Middle frontal gyrus (tissue), 1 donor: ENCODE data around the gene ACSM2B.
A peak's percentile ranks its signal among the peaks of the same experiment; 100 is the strongest.
"Not testable (repeated sequence)": the region's sequence is repeated elsewhere in the genome, so short reads cannot be mapped to it uniquely, and the experiment has no call there.

Experiments
- DNase-seq: peaks from one replicate; pipeline ENCODE4 v3.0.0-alpha.2; 2015; ENCODE audit warnings: low spot score; ENCODE audit errors: extremely low spot score

ACSM2B gene, protein sequence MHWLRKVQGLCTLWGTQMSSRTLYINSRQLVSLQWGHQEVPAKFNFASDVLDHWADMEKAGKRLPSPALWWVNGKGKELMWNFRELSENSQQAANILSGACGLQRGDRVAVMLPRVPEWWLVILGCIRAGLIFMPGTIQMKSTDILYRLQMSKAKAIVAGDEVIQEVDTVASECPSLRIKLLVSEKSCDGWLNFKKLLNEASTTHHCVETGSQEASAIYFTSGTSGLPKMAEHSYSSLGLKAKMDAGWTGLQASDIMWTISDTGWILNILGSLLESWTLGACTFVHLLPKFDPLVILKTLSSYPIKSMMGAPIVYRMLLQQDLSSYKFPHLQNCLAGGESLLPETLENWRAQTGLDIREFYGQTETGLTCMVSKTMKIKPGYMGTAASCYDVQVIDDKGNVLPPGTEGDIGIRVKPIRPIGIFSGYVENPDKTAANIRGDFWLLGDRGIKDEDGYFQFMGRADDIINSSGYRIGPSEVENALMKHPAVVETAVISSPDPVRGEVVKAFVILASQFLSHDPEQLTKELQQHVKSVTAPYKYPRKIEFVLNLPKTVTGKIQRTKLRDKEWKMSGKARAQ

DNA sequence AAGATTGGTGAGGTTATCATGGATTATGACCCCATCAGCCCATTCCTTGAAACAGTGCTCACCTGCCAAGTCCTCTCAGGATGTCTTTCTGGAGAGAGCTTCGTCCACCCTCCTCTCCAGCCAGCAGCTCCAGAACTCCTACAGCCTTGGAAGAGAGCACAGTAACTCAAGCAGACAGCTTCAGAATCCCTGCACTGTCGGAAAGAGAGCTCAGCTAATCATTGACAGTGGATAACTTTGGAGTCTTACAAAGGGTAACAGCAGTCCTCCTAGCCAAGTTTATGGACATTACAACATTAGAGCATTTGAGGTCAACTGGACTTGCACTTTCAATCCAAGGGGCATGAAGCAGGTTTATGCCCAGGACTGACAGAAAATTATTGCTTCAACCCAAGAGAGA is at the start of gene ACSM2B:
Gene ACSM2B, minus strand, starts transcription at position 223 of the 400 bp plus-strand sequence. CDS start 11,522 bp downstream, outside the sequence.
- not testable (repeated sequence) for DNase-seq

DNA sequence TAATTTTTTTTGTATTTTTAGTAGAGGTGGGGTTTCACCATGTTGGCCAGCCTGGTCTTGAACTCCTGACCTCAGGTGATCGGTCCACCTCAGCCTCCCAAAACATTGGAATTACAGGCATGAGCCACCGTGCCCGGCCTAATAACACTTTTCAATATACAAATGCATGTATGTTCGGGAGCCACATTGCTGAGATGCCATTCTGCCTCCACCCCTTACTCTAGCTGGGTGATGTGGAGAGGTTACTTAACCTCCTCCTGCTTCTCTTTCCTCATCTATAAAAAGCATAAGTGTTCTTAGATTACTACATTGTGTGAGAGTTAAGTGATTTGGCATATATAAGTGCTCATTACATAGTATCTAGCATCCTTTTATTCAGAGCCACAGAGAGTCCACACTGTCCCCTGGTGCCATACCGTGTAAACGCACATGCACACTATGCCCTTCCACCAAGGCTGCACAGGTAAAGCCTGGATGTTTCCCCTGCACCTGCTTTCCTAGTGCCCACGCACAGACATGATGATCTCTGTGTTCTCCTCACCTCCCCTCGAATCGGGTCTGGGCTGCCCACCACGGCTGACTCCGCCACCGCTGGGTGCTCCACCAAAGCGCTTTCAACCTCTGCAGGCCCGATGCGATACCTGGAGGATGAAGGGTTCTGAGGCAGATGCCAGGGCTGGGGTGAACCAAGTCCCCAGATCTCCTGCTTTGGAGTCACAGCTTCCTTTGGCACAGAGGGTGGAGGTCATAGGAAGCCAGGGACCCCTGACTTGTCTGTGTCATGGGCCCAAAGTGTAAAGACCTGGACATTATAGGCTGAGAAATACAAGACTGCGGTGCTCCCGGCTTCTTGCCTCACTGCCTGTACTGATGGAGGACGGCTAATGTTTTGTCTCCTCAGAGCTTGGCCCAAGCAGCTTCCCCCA is 49.0 kb upstream of the ACSM2B start:
- DNase-seq: no peak

DNA sequence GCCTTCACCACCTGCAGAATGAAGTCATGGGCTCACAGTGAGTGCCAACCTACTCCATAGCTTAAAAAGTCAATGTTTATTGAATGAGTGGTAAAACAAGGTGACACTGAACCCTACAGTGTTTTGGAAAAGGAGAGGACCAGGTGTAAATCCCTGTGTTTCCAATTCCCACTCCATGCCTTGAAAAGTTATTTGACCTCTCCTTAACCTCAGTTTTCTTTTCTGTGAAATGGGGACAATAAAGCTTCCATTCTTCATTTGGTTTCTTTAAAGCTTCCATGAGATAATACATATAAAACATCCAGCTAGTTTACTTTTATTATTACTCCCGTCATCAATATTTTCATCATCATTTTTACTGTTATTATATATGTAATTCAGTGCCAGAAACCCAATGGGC is 48.0 kb upstream of the ACSM2B start:
- no peak for DNase-seq

DNA sequence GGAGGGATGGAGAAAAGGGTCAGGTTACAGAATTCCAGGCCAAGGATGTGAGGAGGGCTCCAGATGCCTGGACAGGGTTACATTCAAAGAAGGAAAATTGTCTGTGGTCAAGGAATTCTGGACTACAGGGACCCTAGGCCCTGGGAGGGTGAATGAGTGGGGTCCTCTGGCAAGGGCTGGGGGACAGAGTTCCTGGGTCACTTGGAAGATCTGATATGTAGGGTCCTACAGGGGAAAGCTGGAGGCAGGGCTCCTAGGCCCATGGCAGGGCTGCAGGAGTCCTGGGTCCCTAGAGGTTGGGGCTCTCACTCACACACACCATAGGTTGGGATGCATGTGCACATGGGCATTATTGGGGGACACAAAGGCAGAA is 46.3 kb upstream of the ACSM2B start:
- no peak for DNase-seq

DNA sequence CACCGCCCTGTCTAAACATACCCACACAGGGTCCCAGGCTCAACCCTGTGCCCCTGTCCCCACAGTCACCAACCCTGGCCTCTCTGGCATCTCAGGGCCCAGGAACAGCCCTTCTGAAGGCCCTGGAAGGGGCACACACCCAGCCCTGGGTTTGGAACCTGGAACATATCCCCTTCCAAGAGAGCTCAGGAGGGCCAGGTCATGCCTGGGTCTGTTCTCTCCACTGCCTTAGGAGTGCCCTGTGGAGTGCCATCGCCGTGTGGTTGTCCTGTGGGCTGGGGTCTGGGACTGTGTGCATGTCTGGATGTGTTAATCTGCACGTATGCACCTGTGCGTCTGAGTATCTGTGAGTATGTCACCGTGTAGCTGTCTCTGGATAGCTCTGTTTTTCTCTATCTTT is 45.2 kb upstream of the ACSM2B start:
- no peak for DNase-seq

DNA sequence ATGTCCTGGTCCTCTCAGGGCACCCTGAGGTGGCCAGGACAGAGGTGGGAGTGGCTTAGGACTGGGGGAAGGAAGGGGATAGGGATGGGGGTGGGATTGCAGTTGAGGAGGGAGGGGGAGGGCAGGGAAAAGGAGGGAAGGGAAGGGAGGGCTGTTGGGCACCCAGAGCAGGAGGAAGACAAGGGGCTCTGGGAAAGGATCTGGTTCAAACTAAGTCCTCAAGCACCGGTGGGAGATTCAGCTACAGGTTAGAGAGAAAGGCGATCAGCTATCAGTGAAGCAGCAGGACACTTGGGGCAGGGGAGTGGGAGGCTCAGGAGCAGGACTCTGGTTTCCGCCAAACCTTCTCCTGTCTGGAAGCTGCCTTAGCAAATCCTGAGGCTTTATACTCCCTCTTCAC is 44.6 kb upstream of the ACSM2B start:
- no peak for DNase-seq

DNA sequence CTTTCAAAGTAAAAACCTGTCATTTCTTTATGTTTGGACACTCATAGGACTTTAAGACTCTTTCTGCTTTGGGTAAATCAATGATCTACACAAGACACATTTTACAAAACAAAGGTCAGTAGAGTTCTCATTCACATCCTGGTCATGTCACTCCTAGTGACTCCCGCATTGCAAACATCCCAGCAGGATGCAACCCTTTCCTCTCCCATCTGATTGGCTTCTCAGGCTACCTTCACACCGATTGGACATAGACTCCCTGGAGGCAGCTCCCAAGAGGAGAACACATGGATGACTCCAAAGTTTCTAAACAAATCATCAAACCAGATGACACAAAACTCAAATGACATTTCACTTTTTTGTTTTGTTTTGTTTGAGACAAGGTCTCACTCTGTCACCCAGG is 43.8 kb upstream of the ACSM2B start:
- no peak for DNase-seq

DNA sequence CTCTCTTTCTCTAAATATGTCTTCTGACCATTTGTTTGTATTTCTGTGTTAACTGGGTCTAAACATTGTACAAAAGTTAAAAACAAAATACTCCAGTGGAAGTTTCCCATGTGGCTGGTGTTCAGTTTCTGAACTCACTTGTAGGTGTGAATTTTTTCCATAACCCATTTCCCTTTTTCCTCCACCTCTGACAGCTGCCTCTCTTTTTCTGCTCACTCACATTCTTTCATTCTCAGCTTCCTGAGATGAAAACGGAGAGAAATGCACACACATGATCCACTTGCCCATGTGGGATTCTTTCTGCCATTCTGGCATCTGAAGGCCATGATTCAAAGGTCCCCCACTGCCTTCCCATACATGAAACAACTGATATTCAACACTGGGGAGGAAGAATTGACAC is 41.1 kb upstream of the ACSM2B start:
- no peak for DNase-seq

DNA sequence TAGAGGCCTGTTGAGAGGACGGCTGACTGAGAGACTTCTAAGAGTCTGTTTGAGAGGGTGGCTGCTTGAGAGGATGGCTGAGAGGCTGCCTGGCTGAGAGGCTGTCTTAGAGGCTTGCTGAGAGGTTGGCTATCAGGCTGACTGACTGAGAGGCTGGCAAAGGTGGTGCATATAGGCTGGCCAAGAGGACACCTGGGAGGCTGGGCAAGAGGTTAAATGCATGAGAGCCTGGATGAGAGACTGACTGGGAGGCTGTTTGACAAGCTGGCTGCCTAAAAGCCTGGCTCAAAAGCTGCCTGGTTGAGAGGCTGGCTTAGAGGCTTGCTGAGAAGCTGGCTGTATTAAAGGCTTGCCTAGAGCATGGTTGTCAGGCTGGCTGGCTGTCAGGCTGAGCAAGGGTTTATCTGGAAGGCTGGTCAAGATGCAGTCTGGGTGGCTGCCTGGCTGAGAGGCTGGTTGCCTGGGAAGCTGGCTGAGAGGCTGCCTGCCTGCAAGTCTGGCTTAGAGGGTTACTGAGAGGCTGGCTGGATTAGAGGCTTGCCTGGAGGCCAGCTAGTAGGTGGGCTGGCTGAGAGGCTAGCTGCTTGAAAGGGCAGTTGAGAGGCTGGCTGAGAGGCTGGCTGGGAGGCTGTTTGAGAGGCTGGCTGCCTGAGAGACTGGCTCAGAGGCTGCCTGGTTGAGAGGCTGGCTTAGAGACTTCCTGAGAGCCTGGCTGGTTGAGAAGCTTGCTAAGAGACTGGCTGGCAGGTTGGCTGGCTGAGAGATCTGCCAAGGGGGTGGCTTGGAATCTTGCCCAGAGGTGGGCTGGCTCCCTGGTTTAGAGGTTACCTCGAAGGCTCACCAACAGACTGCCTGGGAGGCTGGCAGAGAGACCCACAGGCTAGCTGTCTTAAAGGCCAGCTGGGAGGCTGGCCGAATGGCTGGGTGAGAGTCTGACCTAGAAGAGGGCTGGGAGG is 38.3 kb upstream of the ACSM2B start:
- DNase-seq: no peak

DNA sequence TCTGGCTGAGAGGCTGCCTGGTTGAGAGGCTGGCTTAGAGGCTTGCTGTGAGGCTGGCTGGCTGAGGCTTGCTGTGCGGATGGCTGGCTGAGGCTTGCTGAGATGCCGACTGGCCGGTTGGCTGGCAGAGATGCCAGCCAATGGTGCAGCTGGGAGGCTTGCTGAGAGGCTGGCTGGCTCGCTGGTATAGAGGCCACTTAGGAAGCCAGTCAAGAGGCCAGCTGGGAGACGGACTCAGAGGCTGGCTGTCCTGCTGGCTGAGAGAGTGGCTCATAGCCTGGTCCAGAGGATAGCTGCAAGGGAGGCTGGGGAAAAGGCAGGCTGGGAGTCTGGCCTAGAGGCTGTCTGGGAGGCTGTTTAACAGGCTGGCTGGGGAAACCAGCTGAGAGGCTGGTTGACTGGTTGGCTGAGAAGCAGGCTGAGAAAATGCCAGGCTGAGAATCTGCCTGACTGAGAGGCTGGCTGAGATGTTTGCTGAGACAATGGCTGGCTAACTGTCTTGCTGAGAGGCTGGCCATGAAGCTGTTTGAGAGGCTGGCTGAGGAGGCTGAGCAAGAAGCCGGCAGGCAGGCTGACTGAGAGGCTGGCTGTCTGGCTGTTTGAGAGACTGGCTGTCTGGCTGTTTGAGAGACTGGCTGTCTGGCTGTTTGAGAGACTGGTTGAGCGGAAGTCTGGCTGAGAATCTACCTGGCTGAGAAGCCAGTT is 37.5 kb upstream of the ACSM2B start:
- no peak for DNase-seq

DNA sequence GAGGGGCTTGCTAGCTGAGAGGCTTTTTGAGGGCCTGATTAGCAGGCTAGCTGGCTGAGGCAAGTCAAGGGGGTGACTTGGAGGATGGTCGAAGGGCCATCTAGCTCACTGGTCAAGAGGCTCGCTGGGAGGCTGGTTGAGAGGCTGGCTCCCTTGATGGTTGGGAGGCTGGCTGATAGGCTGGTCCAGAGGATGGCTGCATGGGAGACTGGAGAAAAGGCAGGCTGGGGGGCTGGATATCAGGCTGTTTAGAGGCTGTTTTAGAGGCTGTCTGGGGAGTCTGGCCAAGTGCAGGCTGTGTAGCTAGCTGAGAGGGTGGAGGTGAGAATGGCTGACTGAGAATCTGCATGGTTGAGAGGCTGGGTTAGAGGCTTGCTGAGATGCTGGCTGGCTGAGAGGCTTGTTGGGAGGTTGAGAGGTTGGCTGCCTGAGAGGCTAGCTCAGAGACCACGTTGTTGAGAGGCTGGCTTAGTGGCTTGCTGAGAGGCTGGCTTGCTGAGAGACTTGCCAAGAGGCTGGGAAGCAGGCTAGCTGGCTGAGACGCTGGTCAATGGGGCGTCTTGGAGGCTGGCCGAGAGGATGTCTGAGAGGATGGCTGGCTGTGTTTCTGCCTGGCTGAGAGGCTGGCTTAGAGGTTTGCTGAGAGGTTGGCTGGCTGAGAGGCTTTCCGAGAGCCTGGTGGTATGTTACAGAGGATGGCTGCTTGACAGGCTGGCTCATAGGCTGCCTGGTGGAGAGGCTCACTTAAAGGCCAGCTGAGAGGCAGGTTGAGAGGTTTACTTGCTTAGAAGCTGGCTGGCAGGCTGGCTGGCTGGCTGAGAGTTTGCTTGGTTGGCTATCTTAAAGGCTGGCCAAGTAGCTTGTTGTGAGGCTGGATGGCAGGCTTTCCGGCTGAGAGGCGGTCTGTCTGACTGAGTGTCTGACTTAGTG is 36.6 kb upstream of the ACSM2B start:
- DNase-seq: no peak

DNA sequence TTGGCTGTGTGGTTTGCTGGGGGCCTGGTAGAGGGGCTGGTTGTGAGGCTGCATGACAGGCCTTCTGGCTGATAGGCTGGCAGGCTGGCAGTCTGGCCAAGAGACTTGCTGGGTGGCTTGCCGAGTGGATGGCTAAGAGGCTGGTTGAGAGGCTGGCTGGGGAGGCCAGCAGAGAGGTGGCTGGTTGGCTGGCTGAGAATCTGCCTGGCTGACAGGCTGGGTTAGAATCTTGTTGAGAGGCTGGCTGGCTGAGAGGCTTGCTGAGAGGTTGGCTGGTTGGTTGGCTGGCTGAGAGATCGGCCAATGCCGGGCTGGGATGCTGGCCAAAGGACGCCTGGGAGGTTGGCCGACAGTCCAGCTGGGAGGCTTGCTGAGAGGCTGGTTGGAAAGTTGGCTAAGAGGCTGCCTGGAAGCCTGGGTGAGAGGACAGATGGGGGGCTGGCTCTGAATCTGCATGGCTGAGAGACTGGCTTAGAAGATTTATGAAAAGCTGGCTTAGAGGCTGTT is 35.9 kb upstream of the ACSM2B start:
- DNase-seq: peak; percentile 20

DNA sequence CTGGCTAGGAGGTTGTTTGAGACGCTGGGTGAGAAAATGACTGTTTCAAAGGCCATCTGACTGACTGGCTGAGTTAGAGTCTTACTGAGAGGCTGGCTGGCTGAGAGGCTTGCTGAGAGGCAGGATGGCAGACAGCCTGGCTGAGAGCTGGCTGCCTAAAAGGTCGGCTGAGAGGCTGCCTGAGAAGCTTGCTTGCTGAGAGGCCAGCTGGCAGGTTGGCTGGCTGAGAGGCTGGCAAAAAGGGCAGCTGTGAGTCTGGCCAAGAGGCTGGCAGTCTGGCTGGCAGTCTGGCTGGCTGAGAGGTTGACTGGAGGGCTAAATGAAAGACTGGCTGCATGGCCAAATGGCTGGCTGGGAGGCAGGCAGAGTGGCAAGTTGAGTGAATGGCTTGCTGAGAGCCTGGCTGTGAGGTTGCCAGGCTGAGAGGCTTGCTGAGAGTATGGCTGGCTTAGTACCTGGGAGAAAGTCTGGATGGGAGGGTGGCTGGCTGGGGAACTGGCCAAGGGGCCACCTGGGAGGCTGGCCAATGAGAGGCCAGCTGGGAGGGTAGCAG is 35.3 kb upstream of the ACSM2B start:
- DNase-seq: no peak

DNA sequence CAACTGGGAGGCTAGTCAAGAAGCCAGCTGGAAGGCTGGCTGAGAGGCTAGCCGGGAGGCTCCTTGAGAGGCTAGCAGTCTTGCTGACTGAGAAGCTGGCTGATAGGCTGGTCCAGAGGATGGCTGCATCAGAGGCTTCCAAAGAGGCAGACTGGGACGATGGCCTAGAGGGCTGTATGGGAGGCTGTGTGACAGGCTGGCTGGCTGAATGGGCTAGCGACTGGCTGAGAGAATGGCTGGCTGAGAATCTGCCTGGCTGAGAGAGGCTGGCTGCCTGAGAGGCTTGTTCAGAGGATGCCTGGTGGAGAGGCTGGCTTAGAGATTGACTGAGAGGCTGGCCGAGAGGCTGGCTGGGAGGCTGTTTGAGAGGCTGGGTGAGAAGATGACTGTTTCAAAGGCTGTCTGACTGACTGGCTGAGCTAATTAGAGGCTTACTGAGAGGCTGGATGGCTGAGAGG is 34.8 kb upstream of the ACSM2B start:
- DNase-seq: no peak

DNA sequence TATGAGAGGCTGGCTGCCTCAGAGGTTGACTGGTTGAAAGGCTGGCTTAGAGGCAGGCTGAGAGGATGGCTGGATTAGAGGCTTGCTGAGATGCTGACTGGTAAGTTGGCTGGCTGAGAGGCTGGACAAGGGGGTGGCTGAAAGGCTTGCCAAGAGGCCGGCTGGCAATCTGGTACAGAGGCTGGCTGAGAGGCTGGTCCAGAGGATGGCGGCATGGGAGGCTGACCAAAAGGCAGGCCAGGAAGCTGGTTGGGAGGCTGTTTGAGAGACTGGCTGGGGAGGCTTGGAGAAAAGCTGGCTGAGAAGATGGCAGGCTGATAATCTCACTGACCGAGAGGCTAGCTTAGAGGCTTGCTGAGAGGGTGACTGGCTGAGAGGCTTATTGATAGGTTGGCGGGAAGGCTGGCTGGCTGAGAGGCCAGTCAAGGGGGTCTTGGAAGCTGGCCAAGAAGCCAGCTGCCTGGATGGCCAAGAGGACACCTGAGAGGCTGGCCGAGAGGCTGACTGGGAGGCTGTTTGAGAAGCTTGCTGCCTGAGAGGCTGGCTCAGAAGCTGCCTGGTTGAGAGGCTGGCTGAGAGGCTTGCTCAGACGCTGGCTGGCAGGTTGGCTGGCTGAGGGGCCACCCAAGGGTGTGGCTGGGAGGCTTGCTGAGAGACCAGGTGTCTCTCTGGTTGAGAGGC is 34.2 kb upstream of the ACSM2B start:
- DNase-seq: no peak

DNA sequence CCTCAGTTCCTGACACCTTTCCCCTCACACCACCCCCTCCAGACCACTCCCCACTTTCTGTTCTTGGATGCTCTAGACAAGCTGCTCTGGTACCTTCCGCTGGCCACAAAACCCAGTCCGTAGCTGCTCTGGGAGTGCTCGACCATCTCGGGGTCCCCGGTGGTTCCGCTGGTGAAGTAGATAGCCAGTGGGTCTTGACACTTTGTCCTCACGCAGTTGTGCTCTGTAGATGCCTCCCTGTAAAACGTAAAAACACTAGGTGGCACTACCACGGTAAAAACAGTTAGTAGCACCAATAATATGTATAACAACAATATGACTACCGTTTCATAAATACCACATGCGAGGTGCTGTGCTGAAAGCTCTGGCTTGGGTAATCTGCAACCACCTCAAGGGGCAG is 26.0 kb upstream of the ACSM2B start:
- not testable (repeated sequence) for DNase-seq

DNA sequence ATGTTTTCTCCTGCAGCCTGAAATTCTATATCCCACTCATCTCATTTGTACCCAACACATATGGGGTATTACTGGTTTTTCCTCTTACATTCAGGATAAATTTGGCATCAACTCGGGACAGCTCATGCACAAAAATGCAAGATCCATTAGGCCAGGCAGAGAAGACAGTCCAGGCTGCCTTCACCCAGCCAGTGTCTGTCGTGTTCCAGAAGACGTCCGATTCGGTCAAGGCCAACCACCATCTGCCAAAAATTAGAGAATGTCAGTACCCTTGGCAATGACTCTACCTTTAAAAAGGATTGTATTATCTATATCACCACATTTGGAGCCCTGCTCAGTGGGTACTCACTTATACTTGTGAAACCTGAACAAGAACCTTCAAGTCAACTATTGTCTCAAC is 23.3 kb upstream of the ACSM2B start:
- not testable (repeated sequence) for DNase-seq
